GM12878 (cell line): ENCODE measurements around the gene AKAP13. TPM values are rescaled to one million over a fixed set of nuclear protein-coding genes. Genes with fewer than 3 reads are reported as not detected.

Experiments
- ATAC-seq: fragments of 200-7000 bp; cut with Tn5 transposase; 3 replicates; pipeline ENCODE4 v1.9.1; 2020; ENCODE audit warnings: mild to moderate bottlenecking, moderate library complexity
- BruUV-seq: library from RNA; stranded (reverse); fragments of 400-500 nt; replicated peaks from 2 replicates; lab custom pipeline; 2021; lab: Mats Ljungman, UMichigan
- CTCF ChIA-PET: fragments of 300-600 bp; sonication (Branson Sonifier 250); formaldehyde crosslinking; extraction: SDS; loops from one replicate; lab custom pipeline; 2021; ENCODE audit warnings: inconsistent platforms; lab: Yijun Ruan, JAX
- POLR2A ChIA-PET: fragments of 350-600 bp; formaldehyde crosslinking; extraction: SDS; loops from one replicate; lab custom pipeline; 2021; ENCODE audit warnings: inconsistent platforms; lab: Charles Lee
- RAD21 ChIA-PET: fragments of 300-600 bp; sonication (Branson Sonifier 250); formaldehyde crosslinking; loops from one replicate; lab custom pipeline; 2023; ENCODE audit warnings: antibody characterized with exemption; ENCODE audit not compliant: unreplicated experiment; lab: Charles Lee
- SMC1A ChIA-PET: fragments of 300-600 bp; sonication (Branson Sonifier 250); formaldehyde crosslinking; loops from one replicate; lab custom pipeline; 2023; ENCODE audit not compliant: unreplicated experiment, uncharacterized antibody; lab: Charles Lee
- DNase-seq: peaks from one replicate; pipeline ENCODE4 v3.0.0-alpha.2; 2011; ENCODE audit warnings: low read depth, low spot score
- FAIRE-seq: peaks from 3 replicates; lab custom pipeline; 2011; peaks lifted over from hg19 to GRCh38; lab: Jason Lieb, UNC
- H2AFZ ChIP-seq: 2 replicates; pipeline ENCODE4 v1.6.0; 2011; ENCODE audit warnings: low read depth, low read length, control low read depth; ENCODE audit not compliant: control insufficient read depth
- H3K27ac ChIP-seq: 2 replicates; pipeline ENCODE4 v1.5.1; 2011; ENCODE audit warnings: control low read depth; ENCODE audit not compliant: control insufficient read depth, insufficient read depth
- H3K27me3 ChIP-seq, 2 experiments: replicated peaks in 1 of 2; 2 replicates each; pipeline versions ENCODE4 v1.6.0 to v1.6.1; 2011; ENCODE audit warnings: low read length in 1 of 2; ENCODE audit not compliant: control insufficient read depth in 2 of 2, insufficient read depth in 2 of 2
- H3K36me3 ChIP-seq, 2 experiments: 2 replicates each; pipeline ENCODE4 v1.5.1; 2011; ENCODE audit warnings: low read length in 1 of 2; ENCODE audit not compliant: control insufficient read depth in 2 of 2, insufficient read depth in 2 of 2
- H3K4me1 ChIP-seq: 2 replicates; pipeline ENCODE4 v1.6.1; 2011; ENCODE audit warnings: mild to moderate bottlenecking, low read length, moderate library complexity, mixed read lengths; ENCODE audit not compliant: control insufficient read depth, insufficient read depth
- H3K4me2 ChIP-seq: 2 replicates; pipeline ENCODE4 v1.6.0; 2011; ENCODE audit warnings: control low read depth; ENCODE audit not compliant: control insufficient read depth, insufficient read depth
- H3K4me3 ChIP-seq: fragments of 200-600 bp; sonication (generic); 2 replicates; pipeline ENCODE4 v1.5.1; 2016
- H3K79me2 ChIP-seq: 2 replicates; pipeline ENCODE4 v1.6.0; 2011; ENCODE audit warnings: low read length; ENCODE audit not compliant: control insufficient read depth, insufficient read depth
- H3K9ac ChIP-seq: 2 replicates; pipeline ENCODE4 v1.8.0; 2011; ENCODE audit warnings: low read length, control low read depth, mixed read lengths; ENCODE audit not compliant: control insufficient read depth, insufficient read depth
- H3K9me3 ChIP-seq: replicated peaks from 3 replicates; pipeline ENCODE4 v1.5.1; 2011; ENCODE audit warnings: mild to moderate bottlenecking, low read length; ENCODE audit not compliant: control insufficient read depth, insufficient read depth
- H4K20me1 ChIP-seq: 2 replicates; pipeline ENCODE4 v1.6.0; 2011; ENCODE audit not compliant: control insufficient read depth, insufficient read depth
- CBX5 ChIP-seq: sonication (generic); IDR thresholded peaks from 2 replicates; pipeline ENCODE4 v1.6.1; 2016; ENCODE audit warnings: low read depth, moderate library complexity, mild to moderate bottlenecking, inconsistent platforms
- EGR1 ChIP-seq, 2 experiments: IDR thresholded peaks; 1 replicate in 1 of 2; 2 replicates in 1 of 2; pipeline ENCODE4 v1.6.1; 2011 to 2012; ENCODE audit warnings: low read depth in 2 of 2, low read length in 2 of 2, borderline replicate concordance in 1 of 2, mild to moderate bottlenecking in 1 of 2, moderate library complexity in 1 of 2
- FOXM1 ChIP-seq: IDR thresholded peaks from 2 replicates; pipeline ENCODE4 v1.6.1; 2012; ENCODE audit warnings: low read depth, mild to moderate bottlenecking, inconsistent platforms, low read length, moderate library complexity
- IRF4 ChIP-seq: IDR thresholded peaks from 2 replicates; pipeline ENCODE4 v1.6.1; 2011; ENCODE audit warnings: low read depth, low read length
- MTA3 ChIP-seq: IDR thresholded peaks from 2 replicates; pipeline ENCODE4 v1.6.1; 2012; ENCODE audit warnings: low read length, inconsistent platforms, borderline replicate concordance
- NFXL1 ChIP-seq: fragments of 450-650 bp; IDR thresholded peaks from 2 replicates; pipeline ENCODE4 v1.6.1; 2017; ENCODE audit warnings: antibody characterized with exemption, mild to moderate bottlenecking, borderline replicate concordance
- PAX5 ChIP-seq: IDR thresholded peaks from 2 replicates; pipeline ENCODE4 v1.6.1; 2011; ENCODE audit warnings: low read depth, low read length, borderline replicate concordance
- RAD21 ChIP-seq: IDR thresholded peaks from 2 replicates; pipeline ENCODE4 v1.6.1; 2011; ENCODE audit warnings: mild to moderate bottlenecking, low read depth, low read length, moderate library complexity; ENCODE audit not compliant: insufficient read depth
- RAD51 ChIP-seq: fragments of 450-650 bp; IDR thresholded peaks from 2 replicates; pipeline ENCODE4 v1.6.1; 2016; ENCODE audit warnings: moderate library complexity, mild to moderate bottlenecking, inconsistent platforms
- RCOR1 ChIP-seq: conservative IDR thresholded peaks from 2 replicates; pipeline ENCODE4 v1.6.1; 2012; ENCODE audit warnings: low read depth, low read length, improper control_type of control experiment
- RUNX3 ChIP-seq: IDR thresholded peaks from 2 replicates; pipeline ENCODE4 v1.6.1; 2012; ENCODE audit warnings: low read length, inconsistent platforms
- SREBF2 ChIP-seq: IDR thresholded peaks from 2 replicates; pipeline ENCODE4 v1.6.1; 2012; ENCODE audit warnings: mild to moderate bottlenecking, low read length
- SUPT20H ChIP-seq: IDR thresholded peaks from 2 replicates; pipeline ENCODE4 v1.6.1; 2011; ENCODE audit warnings: low read depth, mild to moderate bottlenecking, low read length, moderate library complexity, borderline replicate concordance; ENCODE audit not compliant: control insufficient read depth
- TCF12 ChIP-seq: IDR thresholded peaks from 2 replicates; pipeline ENCODE4 v1.6.1; 2011; ENCODE audit warnings: low read depth, mild to moderate bottlenecking, low read length
- ZSCAN29 ChIP-seq: fragments of 450-650 bp; IDR thresholded peaks from 2 replicates; pipeline ENCODE4 v1.6.1; 2017; ENCODE audit warnings: mild to moderate bottlenecking, moderate library complexity
- WGBS: methylation state at CpG from one replicate; pipeline ENCODE4 v1.1.6; 2016; ENCODE audit warnings: low lambda C conversion rate; ENCODE audit not compliant: insufficient replicate concordance, insufficient coverage; ENCODE audit errors: missing lambda C conversion rate; 5-methylcytosine and 5-hydroxymethylcytosine counted together
- in situ Hi-C: fragments of 300-500 bp; cut with MboI; formaldehyde crosslinking; loops from 9 replicates; pipeline ENCODE4 v1.14.3; 2018; ENCODE audit warnings: mixed read lengths
- intact Hi-C: fragments of 100-400 bp; cut with micrococcal nuclease; formaldehyde crosslinking; loops from one replicate; pipeline ENCODE4 v1.14.2; 2022; ENCODE audit not compliant: unreplicated experiment
- polyA plus RNA-seq, 11 experiments: library from polyadenylated mRNA; depleted of rRNA in 4 of 11; unstranded in 6 of 11; stranded (reverse) in 5 of 11; fragments of >200 nt; fragmentation: Nextera tagmentation in 4 of 11; fragmentation: Illumina TruSeq in 1 of 11; extraction: Ambion mirVana in 4 of 11; extraction: Trizol in 1 of 11; gene quantifications; 1 replicate in 1 of 11; 2 replicates in 10 of 11; pipeline versions ENCODE4 v1.2.1 to v1.2.3, GENCODE V29; 2011 to 2016; ENCODE audit warnings: inconsistent platforms in 2 of 11, missing spikeins in 2 of 11, low read depth in 1 of 11
- total RNA-seq, 4 experiments: library from RNA; depleted of rRNA in 3 of 4; stranded (reverse); fragments of >200 nt in 3 of 4; fragmentation: Illumina TruSeq in 1 of 4; extraction: Trizol in 1 of 4; gene quantifications; 2 replicates each; pipeline versions ENCODE4 v1.2.1 to v1.2.3, GENCODE V29; 2013 to 2021
- TF ChIP-seq, protein P1 (sequence below): fragments of 450-650 bp; formaldehyde crosslinking; IDR thresholded peaks from 2 replicates; pipeline ENCODE4 v1.5.0; 2022; ENCODE audit warnings: mild to moderate bottlenecking, missing genetic modification characterization
- TF ChIP-seq, protein P2 (sequence below): fragments of 450-650 bp; IDR thresholded peaks from 2 replicates; pipeline ENCODE4 v1.6.1; 2017; ENCODE audit warnings: mild to moderate bottlenecking, moderate library complexity

Gene AKAP13
- total and polyA plus RNA-seq, 10 of the 15 experiments (the other 5 are each of a cell fraction or from before 2014, with no cell fraction given), result 14.4 to 74.9 (median 55.1) TPM

DNA sequence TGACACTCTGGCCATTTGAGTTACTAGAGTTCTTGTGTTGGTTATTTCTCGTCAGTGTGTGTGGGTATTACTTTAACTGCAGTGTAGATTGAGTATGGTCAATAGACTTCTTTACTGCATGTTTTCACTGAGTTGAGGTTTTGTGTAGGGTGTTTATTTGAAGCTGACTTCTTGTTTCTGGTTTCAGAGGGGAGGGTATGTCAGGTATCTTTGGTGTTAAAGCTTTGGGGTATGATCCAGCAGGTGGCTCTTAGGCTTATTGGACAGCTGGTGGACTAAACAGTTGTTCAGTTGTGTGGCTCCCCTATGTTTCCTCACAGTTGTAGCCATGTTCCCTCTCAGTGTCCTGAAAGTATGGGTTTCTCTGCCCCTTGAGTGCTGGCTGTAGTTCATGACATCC, 72.0 kb downstream of the AKAP13 start:
- in situ Hi-C loops (no loop called here), intact Hi-C loops (no loop called here)
- TF ChIP-seq MTA3 (no peak), EGR1 (IDR thresholded peaks at IDR 0.05; ENCODE audit: borderline replicate concordance in 1 of 2, low read depth in 2 of 2, low read length in 2 of 2) (no peak), ZSCAN29 (no peak), RAD21 (0 out of 2 replicates have a peak, but pooled peaks have one; percentile 7), SUPT20H (no peak), FOXM1 (no peak), RCOR1 (no peak), NFXL1 (no peak), SREBF2 (no peak), IRF4 (no peak), PAX5 (no peak), RUNX3 (peak; percentile 82), TCF12 (no peak), CBX5 (no peak), RAD51 (no peak)
- TF ChIP-seq, protein P1, sequence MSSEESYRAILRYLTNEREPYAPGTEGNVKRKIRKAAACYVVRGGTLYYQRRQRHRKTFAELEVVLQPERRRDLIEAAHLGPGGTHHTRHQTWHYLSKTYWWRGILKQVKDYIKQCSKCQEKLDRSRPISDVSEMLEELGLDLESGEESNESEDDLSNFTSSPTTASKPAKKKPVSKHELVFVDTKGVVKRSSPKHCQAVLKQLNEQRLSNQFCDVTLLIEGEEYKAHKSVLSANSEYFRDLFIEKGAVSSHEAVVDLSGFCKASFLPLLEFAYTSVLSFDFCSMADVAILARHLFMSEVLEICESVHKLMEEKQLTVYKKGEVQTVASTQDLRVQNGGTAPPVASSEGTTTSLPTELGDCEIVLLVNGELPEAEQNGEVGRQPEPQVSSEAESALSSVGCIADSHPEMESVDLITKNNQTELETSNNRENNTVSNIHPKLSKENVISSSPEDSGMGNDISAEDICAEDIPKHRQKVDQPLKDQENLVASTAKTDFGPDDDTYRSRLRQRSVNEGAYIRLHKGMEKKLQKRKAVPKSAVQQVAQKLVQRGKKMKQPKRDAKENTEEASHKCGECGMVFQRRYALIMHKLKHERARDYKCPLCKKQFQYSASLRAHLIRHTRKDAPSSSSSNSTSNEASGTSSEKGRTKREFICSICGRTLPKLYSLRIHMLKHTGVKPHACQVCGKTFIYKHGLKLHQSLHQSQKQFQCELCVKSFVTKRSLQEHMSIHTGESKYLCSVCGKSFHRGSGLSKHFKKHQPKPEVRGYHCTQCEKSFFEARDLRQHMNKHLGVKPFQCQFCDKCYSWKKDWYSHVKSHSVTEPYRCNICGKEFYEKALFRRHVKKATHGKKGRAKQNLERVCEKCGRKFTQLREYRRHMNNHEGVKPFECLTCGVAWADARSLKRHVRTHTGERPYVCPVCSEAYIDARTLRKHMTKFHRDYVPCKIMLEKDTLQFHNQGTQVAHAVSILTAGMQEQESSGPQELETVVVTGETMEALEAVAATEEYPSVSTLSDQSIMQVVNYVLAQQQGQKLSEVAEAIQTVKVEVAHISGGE (CRISPR knock-in tag), result no peak
- TF ChIP-seq, protein P2, sequence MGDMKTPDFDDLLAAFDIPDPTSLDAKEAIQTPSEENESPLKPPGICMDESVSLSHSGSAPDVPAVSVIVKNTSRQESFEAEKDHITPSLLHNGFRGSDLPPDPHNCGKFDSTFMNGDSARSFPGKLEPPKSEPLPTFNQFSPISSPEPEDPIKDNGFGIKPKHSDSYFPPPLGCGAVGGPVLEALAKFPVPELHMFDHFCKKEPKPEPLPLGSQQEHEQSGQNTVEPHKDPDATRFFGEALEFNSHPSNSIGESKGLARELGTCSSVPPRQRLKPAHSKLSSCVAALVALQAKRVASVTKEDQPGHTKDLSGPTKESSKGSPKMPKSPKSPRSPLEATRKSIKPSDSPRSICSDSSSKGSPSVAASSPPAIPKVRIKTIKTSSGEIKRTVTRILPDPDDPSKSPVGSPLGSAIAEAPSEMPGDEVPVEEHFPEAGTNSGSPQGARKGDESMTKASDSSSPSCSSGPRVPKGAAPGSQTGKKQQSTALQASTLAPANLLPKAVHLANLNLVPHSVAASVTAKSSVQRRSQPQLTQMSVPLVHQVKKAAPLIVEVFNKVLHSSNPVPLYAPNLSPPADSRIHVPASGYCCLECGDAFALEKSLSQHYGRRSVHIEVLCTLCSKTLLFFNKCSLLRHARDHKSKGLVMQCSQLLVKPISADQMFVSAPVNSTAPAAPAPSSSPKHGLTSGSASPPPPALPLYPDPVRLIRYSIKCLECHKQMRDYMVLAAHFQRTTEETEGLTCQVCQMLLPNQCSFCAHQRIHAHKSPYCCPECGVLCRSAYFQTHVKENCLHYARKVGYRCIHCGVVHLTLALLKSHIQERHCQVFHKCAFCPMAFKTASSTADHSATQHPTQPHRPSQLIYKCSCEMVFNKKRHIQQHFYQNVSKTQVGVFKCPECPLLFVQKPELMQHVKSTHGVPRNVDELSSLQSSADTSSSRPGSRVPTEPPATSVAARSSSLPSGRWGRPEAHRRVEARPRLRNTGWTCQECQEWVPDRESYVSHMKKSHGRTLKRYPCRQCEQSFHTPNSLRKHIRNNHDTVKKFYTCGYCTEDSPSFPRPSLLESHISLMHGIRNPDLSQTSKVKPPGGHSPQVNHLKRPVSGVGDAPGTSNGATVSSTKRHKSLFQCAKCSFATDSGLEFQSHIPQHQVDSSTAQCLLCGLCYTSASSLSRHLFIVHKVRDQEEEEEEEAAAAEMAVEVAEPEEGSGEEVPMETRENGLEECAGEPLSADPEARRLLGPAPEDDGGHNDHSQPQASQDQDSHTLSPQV, result no peak

More for the DNA sequence above, 72.0 kb downstream of the AKAP13 start:
- H3K27ac ChIP-seq, result peak overlapping the region; percentile 57
- DNase-seq (no peak), FAIRE-seq (no peak), ATAC-seq (peak; percentile 7; the same call in 2 of the 3 replicates)
- POLR2A ChIA-PET, result no interaction called here
- WGBS, result 52% methylated on average over 1 of the region's 1 CpG
- H2AFZ ChIP-seq, result no peak overlapping the region
- H3K9ac ChIP-seq, result no peak overlapping the region
- no peak overlapping the region for H3K4me3 ChIP-seq
- no peaks in the 10 kb centered on the region for H4K20me1 ChIP-seq
- peak overlapping the region; percentile 68 for H3K4me2 ChIP-seq
- H3K79me2 ChIP-seq, result peaks cover 85% of the 10 kb centered on the region
- peaks cover 19% of the 10 kb centered on the region for H3K9me3 ChIP-seq
- peaks cover 43% of the 10 kb centered on the region for H3K4me1 ChIP-seq
- BruUV-seq, result no TSS peak
- no peaks in the 10 kb centered on the region; a peak in 1 of 4 replicates for H3K36me3 ChIP-seq
- CTCF ChIA-PET, result interaction anchor here (0.7 to 1.0 kb wide), 2 partner anchors 24 to 161 kb away, joined by 3 read pairs; no protein-coding TSS in a partner anchor
- no peaks in the 10 kb centered on the region for H3K27me3 ChIP-seq
- SMC1A ChIA-PET, result interaction anchor here (1.1 to 1.4 kb wide), 2 partner anchors 23 to 74 kb away, joined by 3 read pairs; no protein-coding TSS in a partner anchor
- RAD21 ChIA-PET, result interaction anchor here (1.1 kb wide), 1 partner anchor 23 kb away, joined by 3 read pairs; no protein-coding TSS in a partner anchor
